Astrocyte (in vitro differentiated cells and primary cell): ENCODE measurements around the gene CHN2. TPM values are rescaled to one million over a fixed set of nuclear protein-coding genes. Genes with fewer than 3 reads are reported as not detected.

Experiments used
- DNase-seq: peaks from one replicate; pipeline ENCODE4 v3.0.0-alpha.2; 2010; ENCODE audit warnings: low read depth
- FAIRE-seq: peaks from 2 replicates; lab custom pipeline; 2011; peaks lifted over from hg19 to GRCh38; lab: Jason Lieb, UNC
- H2AFZ ChIP-seq: 2 replicates; pipeline ENCODE4 v1.6.0; 2012; ENCODE audit warnings: low read depth, low read length, inconsistent platforms
- H3K27ac ChIP-seq: 2 replicates; pipeline ENCODE4 v1.5.1; 2011; ENCODE audit warnings: low read depth, low read length, inconsistent platforms
- H3K27me3 ChIP-seq: 2 replicates; pipeline ENCODE4 v1.6.0; 2011; ENCODE audit warnings: low read length, inconsistent platforms; ENCODE audit not compliant: insufficient read depth
- H3K36me3 ChIP-seq: 2 replicates; pipeline ENCODE4 v1.5.1; 2011; ENCODE audit warnings: low read length, inconsistent platforms; ENCODE audit not compliant: insufficient read depth
- H3K4me1 ChIP-seq: 2 replicates; pipeline ENCODE4 v1.5.1; 2011; ENCODE audit warnings: low read length, inconsistent platforms; ENCODE audit not compliant: insufficient read depth
- H3K4me2 ChIP-seq: 2 replicates; pipeline ENCODE4 v1.6.0; 2012; ENCODE audit warnings: low read length, inconsistent platforms
- H3K4me3 ChIP-seq: 2 replicates; pipeline ENCODE4 v1.5.1; 2011; ENCODE audit warnings: low read depth, mild to moderate bottlenecking, low read length, inconsistent platforms; ENCODE audit not compliant: insufficient read depth
- H3K79me2 ChIP-seq: 2 replicates; pipeline ENCODE4 v1.6.0; 2012; ENCODE audit warnings: mild to moderate bottlenecking, low read length, inconsistent platforms; ENCODE audit not compliant: insufficient read depth
- H3K9ac ChIP-seq: 2 replicates; pipeline ENCODE4 v1.6.0; 2012; ENCODE audit warnings: mild to moderate bottlenecking, low read length, inconsistent platforms
- H3K9me3 ChIP-seq: 2 replicates; pipeline ENCODE4 v1.5.1; 2012; ENCODE audit warnings: low read depth, mild to moderate bottlenecking, low read length, inconsistent platforms; ENCODE audit not compliant: insufficient read depth
- H4K20me1 ChIP-seq: 2 replicates; pipeline ENCODE4 v1.6.0; 2012; ENCODE audit warnings: low read length, inconsistent platforms; ENCODE audit not compliant: insufficient read depth
- H3K27ac Mint-ChIP-seq: one replicate; pipeline ENCODE4 v1.8.0; 2021; ENCODE audit warnings: mild to moderate bottlenecking, mixed read lengths; ENCODE audit not compliant: unreplicated experiment
- H3K27me3 Mint-ChIP-seq: one replicate; pipeline ENCODE4 v1.8.0; 2021; ENCODE audit warnings: low read depth, mixed read lengths; ENCODE audit not compliant: unreplicated experiment
- H3K36me3 Mint-ChIP-seq: one replicate; pipeline ENCODE4 v1.8.0; 2021; ENCODE audit warnings: low read depth, mixed read lengths; ENCODE audit not compliant: unreplicated experiment
- H3K4me1 Mint-ChIP-seq: one replicate; pipeline ENCODE4 v1.8.0; 2021; ENCODE audit warnings: low read depth, mixed read lengths; ENCODE audit not compliant: unreplicated experiment
- H3K4me3 Mint-ChIP-seq: one replicate; pipeline ENCODE4 v1.8.0; 2021; ENCODE audit warnings: mild to moderate bottlenecking, moderate library complexity, mixed read lengths; ENCODE audit not compliant: unreplicated experiment
- H3K9me3 Mint-ChIP-seq: one replicate; pipeline ENCODE4 v1.8.0; 2021; ENCODE audit warnings: mild to moderate bottlenecking, mixed read lengths; ENCODE audit not compliant: unreplicated experiment
- CTCF ChIP-seq: IDR thresholded peaks from 2 replicates; pipeline ENCODE4 v1.5.1; 2011; ENCODE audit warnings: low read depth, mild to moderate bottlenecking, inconsistent platforms, low read length, moderate library complexity; ENCODE audit not compliant: insufficient read depth
- EZH2 ChIP-seq: IDR thresholded peaks from 2 replicates; pipeline ENCODE4 v1.6.1; 2012; ENCODE audit warnings: mild to moderate bottlenecking, low read length, inconsistent platforms; ENCODE audit not compliant: insufficient read depth
- total RNA-seq: library from RNA; stranded (reverse); gene quantifications from 2 replicates; pipeline ENCODE4 v1.2.1, GENCODE V29; 2021

The CHN2 gene
- total RNA-seq, 1 donor from 2014 or later, result 2.5 TPM

GRCh38 chr7:29385214-29385814 lies 190.7 kb downstream of the CHN2 start:
- Mint-ChIP-seq H3K4me1 (no peaks in the 10 kb centered on the region), H3K9me3 (no peaks in the 10 kb centered on the region), H3K27me3 (peaks cover 8% of the 10 kb centered on the region), H3K4me3 (no peak overlapping the region), H3K27ac (no peak overlapping the region), H3K36me3 (no peaks in the 10 kb centered on the region)
- no peaks in the 10 kb centered on the region for H4K20me1 ChIP-seq
- H2AFZ ChIP-seq, result no peak overlapping the region
- no peaks in the 10 kb centered on the region for H3K9me3 ChIP-seq
- no peak for DNase-seq
- TF ChIP-seq CTCF (no peak), EZH2 (no peak)
- no peaks in the 10 kb centered on the region for H3K79me2 ChIP-seq
- H3K4me1 ChIP-seq, result no peaks in the 10 kb centered on the region
- H3K36me3 ChIP-seq, result no peaks in the 10 kb centered on the region
- no peak overlapping the region for H3K27ac ChIP-seq
- FAIRE-seq, result no peak
- H3K4me3 ChIP-seq, result no peak overlapping the region
- H3K9ac ChIP-seq, result no peak overlapping the region
- H3K27me3 ChIP-seq, result peaks cover 7% of the 10 kb centered on the region
- no peak overlapping the region for H3K4me2 ChIP-seq

GRCh38 chr7:29386196-29386765 lies 191.7 kb downstream of the CHN2 start:
- TF ChIP-seq CTCF (no peak), EZH2 (no peak)
- no peaks in the 10 kb centered on the region for H3K36me3 ChIP-seq
- H3K36me3 Mint-ChIP-seq, result no peaks in the 10 kb centered on the region
- H3K27ac ChIP-seq, result no peak overlapping the region
- DNase-seq (no peak), FAIRE-seq (no peak)
- H3K27me3 ChIP-seq, result peaks cover 9% of the 10 kb centered on the region
- H3K4me3 ChIP-seq, result no peak overlapping the region
- H3K4me1 ChIP-seq, result no peaks in the 10 kb centered on the region
- H3K9me3 Mint-ChIP-seq, result no peaks in the 10 kb centered on the region
- H4K20me1 ChIP-seq, result no peaks in the 10 kb centered on the region
- H3K27me3 Mint-ChIP-seq, result peaks cover 7% of the 10 kb centered on the region
- no peak overlapping the region for H3K27ac Mint-ChIP-seq
- H3K9me3 ChIP-seq, result no peaks in the 10 kb centered on the region
- H3K4me2 ChIP-seq, result no peak overlapping the region
- no peak overlapping the region for H3K4me3 Mint-ChIP-seq
- H2AFZ ChIP-seq, result no peak overlapping the region
- no peak overlapping the region for H3K9ac ChIP-seq
- H3K79me2 ChIP-seq, result no peaks in the 10 kb centered on the region
- no peaks in the 10 kb centered on the region for H3K4me1 Mint-ChIP-seq

- Mint-ChIP-seq H3K4me3 (no peak overlapping the region), H3K27ac (no peak overlapping the region), H3K4me1 (no peaks in the 10 kb centered on the region), H3K9me3 (no peaks in the 10 kb centered on the region), H3K36me3 (no peaks in the 10 kb centered on the region), H3K27me3 (peaks cover 10% of the 10 kb centered on the region)
- Histone ChIP-seq H2AFZ (no peak overlapping the region), H3K27me3 (peaks cover 11% of the 10 kb centered on the region), H3K27ac (no peak overlapping the region), H3K9me3 (no peaks in the 10 kb centered on the region), H3K4me2 (no peak overlapping the region), H4K20me1 (no peaks in the 10 kb centered on the region), H3K4me1 (no peaks in the 10 kb centered on the region), H3K9ac (no peak overlapping the region), H3K4me3 (no peak overlapping the region), H3K79me2 (no peaks in the 10 kb centered on the region), H3K36me3 (no peaks in the 10 kb centered on the region)
- TF ChIP-seq EZH2, result no peak
- TF ChIP-seq CTCF, result no peak
- DNase-seq (no peak), FAIRE-seq (no peak)
Measured at GRCh38 chr7:29391262-29391661, 196.7 kb downstream of the CHN2 start.
